Mesenchymal stem cell (in vitro differentiated cells and primary cell): ENCODE measurements around the gene TAF1.
"Not testable (repeated sequence)": the region's sequence is repeated elsewhere in the genome, so short reads cannot be mapped to it uniquely, and the experiment has no call there.

Source experiments
- DNase-seq: peaks from one replicate; pipeline ENCODE4 v3.0.0-alpha.2; 2013
- H2AFZ ChIP-seq: one replicate; pipeline ENCODE4 v1.6.1; 2013; ENCODE audit warnings: low read depth, mild to moderate bottlenecking, control low read depth, inconsistent platforms, low read length, moderate library complexity
- H2AK5ac ChIP-seq: 2 replicates; pipeline ENCODE4 v1.6.1; 2013; ENCODE audit warnings: low read length, moderate library complexity, mild to moderate bottlenecking, inconsistent platforms; ENCODE audit not compliant: severe bottlenecking
- H2BK120ac ChIP-seq: one replicate; pipeline ENCODE4 v1.6.1; 2013; ENCODE audit warnings: low read depth, mild to moderate bottlenecking, inconsistent platforms, low read length, moderate library complexity
- H2BK12ac ChIP-seq, 2 experiments: one replicate each; pipeline ENCODE4 v1.6.1; 2013; ENCODE audit warnings: inconsistent platforms in 2 of 2, low read length in 2 of 2, mild to moderate bottlenecking in 2 of 2, moderate library complexity in 2 of 2, control low read depth in 1 of 2
- H2BK15ac ChIP-seq: one replicate; pipeline ENCODE4 v1.6.1; 2013; ENCODE audit warnings: mild to moderate bottlenecking, low read depth, inconsistent platforms; ENCODE audit not compliant: poor library complexity, severe bottlenecking
- H2BK5ac ChIP-seq: 2 replicates; pipeline ENCODE4 v1.6.1; 2013; ENCODE audit warnings: low read depth, mild to moderate bottlenecking, low read length, control low read depth, inconsistent platforms; ENCODE audit not compliant: poor library complexity, severe bottlenecking
- H3K14ac ChIP-seq, 2 experiments: one replicate each; pipeline ENCODE4 v1.6.1; 2013; ENCODE audit warnings: inconsistent platforms in 2 of 2, low read length in 2 of 2, control low read depth in 1 of 2, mild to moderate bottlenecking in 1 of 2, moderate library complexity in 1 of 2
- H3K18ac ChIP-seq, 2 experiments: one replicate each; pipeline ENCODE4 v1.6.1; 2013; ENCODE audit warnings: inconsistent platforms in 2 of 2, low read length in 2 of 2, control low read depth in 1 of 2, low read depth in 1 of 2, mild to moderate bottlenecking in 1 of 2
- H3K23ac ChIP-seq, 2 experiments: one replicate each; pipeline ENCODE4 v1.6.1; 2013; ENCODE audit warnings: inconsistent platforms in 2 of 2, low read length in 2 of 2, mild to moderate bottlenecking in 2 of 2, moderate library complexity in 2 of 2, control low read depth in 1 of 2
- H3K27ac ChIP-seq: 2 replicates; pipeline ENCODE4 v1.5.1; 2013; ENCODE audit warnings: mild to moderate bottlenecking, moderate library complexity, low read length, control low read depth, inconsistent platforms; ENCODE audit not compliant: poor library complexity, severe bottlenecking
- H3K27me3 ChIP-seq, 2 experiments: 2 replicates each; pipeline versions ENCODE4 v1.6.1 to v1.7.0; 2013; ENCODE audit warnings: low read length in 2 of 2, mild to moderate bottlenecking in 2 of 2, moderate library complexity in 2 of 2, control low read depth in 1 of 2, inconsistent platforms in 1 of 2; ENCODE audit not compliant: control insufficient read depth in 1 of 2, insufficient read depth in 1 of 2
- H3K36me3 ChIP-seq, 2 experiments: 2 replicates each; pipeline versions ENCODE4 v1.6.1 to v1.7.0; 2013; ENCODE audit warnings: low read length in 2 of 2, control low read depth in 1 of 2, inconsistent platforms in 1 of 2, low read depth in 1 of 2, mild to moderate bottlenecking in 1 of 2; ENCODE audit not compliant: insufficient read depth in 2 of 2, control insufficient read depth in 1 of 2
- H3K4ac ChIP-seq, 2 experiments: one replicate each; pipeline ENCODE4 v1.6.1; 2013; ENCODE audit warnings: inconsistent platforms in 2 of 2, low read length in 2 of 2, mild to moderate bottlenecking in 2 of 2, moderate library complexity in 2 of 2, control low read depth in 1 of 2, low read depth in 1 of 2
- H3K4me1 ChIP-seq: 2 replicates; pipeline ENCODE4 v1.6.1; 2013; ENCODE audit warnings: low read depth, low read length, control low read depth; ENCODE audit not compliant: control insufficient read depth, insufficient read depth
- H3K4me2 ChIP-seq: 2 replicates; pipeline ENCODE4 v1.6.1; 2013; ENCODE audit warnings: low read length, mild to moderate bottlenecking, inconsistent platforms; ENCODE audit not compliant: poor library complexity, severe bottlenecking
- H3K4me3 ChIP-seq, 2 experiments: 2 replicates each; pipeline versions ENCODE4 v1.5.1 to v1.7.0; 2013; ENCODE audit warnings: low read length in 2 of 2, mild to moderate bottlenecking in 2 of 2, control low read depth in 1 of 2, low read depth in 1 of 2; ENCODE audit not compliant: insufficient read depth in 1 of 2
- H3K79me1 ChIP-seq: replicated peaks from 2 replicates; pipeline ENCODE4 v1.6.1; 2013; ENCODE audit warnings: mild to moderate bottlenecking, control low read depth, low read length, inconsistent platforms; ENCODE audit not compliant: poor library complexity, severe bottlenecking
- H3K9ac ChIP-seq: 2 replicates; pipeline ENCODE4 v1.7.0; 2013; ENCODE audit warnings: mild to moderate bottlenecking, low read length, moderate library complexity
- H3K9me3 ChIP-seq: 2 replicates; pipeline ENCODE4 v1.7.0; 2013; ENCODE audit warnings: mild to moderate bottlenecking, low read length; ENCODE audit not compliant: control insufficient read depth
- H4K8ac ChIP-seq: one replicate; pipeline ENCODE4 v1.6.1; 2013; ENCODE audit warnings: inconsistent platforms, mild to moderate bottlenecking, low read length, moderate library complexity
- H4K91ac ChIP-seq: one replicate; pipeline ENCODE4 v1.6.1; 2013; ENCODE audit warnings: mild to moderate bottlenecking, low read length, inconsistent platforms
- WGBS: methylation state at CpG from one replicate; pipeline ENCODE4 v1.1.7; 2013; ENCODE audit warnings: mixed read lengths; 5-methylcytosine and 5-hydroxymethylcytosine counted together

TAF1 gene

GRCh38 chrX:71367396-71367795 lies 1.2 kb downstream of the TAF1 start:
- H3K27ac ChIP-seq = peak overlapping the region; percentile 96
- peak overlapping the region; percentile 6 to 21 for H3K18ac ChIP-seq
- no peak overlapping the region for H3K4ac ChIP-seq
- no peak overlapping the region for H2BK5ac ChIP-seq
- DNase-seq = no peak
- no peak overlapping the region for H2BK120ac ChIP-seq
- H3K4me2 ChIP-seq = peak overlapping the region; percentile 74
- H3K27me3 ChIP-seq = peaks cover 0 to 4% of the 10 kb centered on the region in 2 experiments
- no peak overlapping the region for H3K14ac ChIP-seq
- no peaks in the 10 kb centered on the region for H3K9me3 ChIP-seq
- H2AK5ac ChIP-seq = no peak overlapping the region
- H4K8ac ChIP-seq = no peak overlapping the region
- peak overlapping the region; percentile 96 for H3K9ac ChIP-seq
- H2AFZ ChIP-seq = no peak overlapping the region
- no peak overlapping the region for H3K23ac ChIP-seq
- H3K36me3 ChIP-seq = peaks cover 4 to 21% of the 10 kb centered on the region in 2 experiments
- peak overlapping the region; percentile 37 to 94 for H3K4me3 ChIP-seq
- peaks cover 1% of the 10 kb centered on the region for H3K4me1 ChIP-seq
- no peak overlapping the region for H2BK12ac ChIP-seq
- WGBS = 37% methylated on average over 14 of the region's 14 CpGs
- H3K79me1 ChIP-seq = no peaks in the 10 kb centered on the region
- H4K91ac ChIP-seq = no peak overlapping the region
- no peak overlapping the region for H2BK15ac ChIP-seq

- WGBS = 100% methylated on average over 3 of the region's 4 CpGs
- Histone ChIP-seq H3K23ac (no peak overlapping the region), H2BK120ac (no peak overlapping the region), H3K9ac (no peak overlapping the region), H3K9me3 (no peaks in the 10 kb centered on the region), H2AFZ (no peak overlapping the region), H2AK5ac (no peak overlapping the region), H3K18ac (no peak overlapping the region), H3K4me1 (peaks cover 1% of the 10 kb centered on the region), H2BK12ac (no peak overlapping the region), H3K4ac (no peak overlapping the region), H3K27ac (no peak overlapping the region), H3K27me3 (peaks cover 0 to 4% of the 10 kb centered on the region in 2 experiments), H3K36me3 (peaks cover 21 to 56% of the 10 kb centered on the region in 2 experiments), H3K4me2 (no peak overlapping the region), H3K4me3 (no peak overlapping the region), H3K79me1 (peaks cover 4% of the 10 kb centered on the region), H4K91ac (no peak overlapping the region), H2BK5ac (no peak overlapping the region), H4K8ac (no peak overlapping the region), H2BK15ac (no peak overlapping the region), H3K14ac (no peak overlapping the region)
- DNase-seq = no peak
Measured at GRCh38 chrX:71372388-71372787, 6.2 kb downstream of the TAF1 start.

- Histone ChIP-seq H2BK120ac (no peak overlapping the region), H3K23ac (no peak overlapping the region)
Measured at GRCh38 chrX:71378732-71379131, 12.6 kb downstream of the TAF1 start.

GRCh38 chrX:71391725-71392124 lies 25.6 kb downstream of the TAF1 start:
- H4K8ac ChIP-seq, H3K4me1 ChIP-seq, H2AK5ac ChIP-seq, H3K9me3 ChIP-seq, H3K79me1 ChIP-seq, H2BK15ac ChIP-seq, H3K9ac ChIP-seq, H2BK12ac ChIP-seq, H4K91ac ChIP-seq, H3K4me3 ChIP-seq, H2AFZ ChIP-seq, H2BK120ac ChIP-seq, DNase-seq, H2BK5ac ChIP-seq, H3K27ac ChIP-seq, H3K14ac ChIP-seq, H3K18ac ChIP-seq, H3K23ac ChIP-seq, H3K4ac ChIP-seq, H3K4me2 ChIP-seq: not testable (repeated sequence)
- H3K36me3 ChIP-seq = peaks cover 19 to 88% of the 10 kb centered on the region in 2 experiments
- peaks cover 0 to 12% of the 10 kb centered on the region in 2 experiments for H3K27me3 ChIP-seq
- 100% methylated on average over 2 of the region's 4 CpGs for WGBS

More at GRCh38 chrX:71378732-71379131, 12.6 kb downstream of the TAF1 start:
- Histone ChIP-seq H3K9me3 (no peaks in the 10 kb centered on the region), H2BK15ac (no peak overlapping the region), H2BK12ac (no peak overlapping the region), H3K14ac (no peak overlapping the region), H2BK5ac (no peak overlapping the region), H4K8ac (no peak overlapping the region), H3K4ac (no peak overlapping the region), H3K27ac (no peak overlapping the region), H3K27me3 (peaks cover 0 to 3% of the 10 kb centered on the region in 2 experiments), H2AFZ (no peak overlapping the region), H3K9ac (no peak overlapping the region), H2AK5ac (no peak overlapping the region), H3K18ac (no peak overlapping the region), H3K4me2 (no peak overlapping the region), H3K36me3 (peaks cover 29 to 88% of the 10 kb centered on the region in 2 experiments), H4K91ac (no peak overlapping the region), H3K4me1 (no peaks in the 10 kb centered on the region), H3K79me1 (peaks cover 4% of the 10 kb centered on the region), H3K4me3 (no peak overlapping the region)
- no peak for DNase-seq
- WGBS = 94% methylated on average over 2 of the region's 3 CpGs
